OCI-LY3 (cell line): Measurements from ENCODE around the gene PTGS2.

ENCODE experiments used
- CTCF ChIP-seq: fragments of 200-600, 300-600 bp; sonication (generic); IDR thresholded peaks from 2 replicates; pipeline ENCODE4 v1.5.1; 2014; ENCODE audit warnings: antibody characterized with exemption, low read length, low read depth
- EZH2phosphoT487 ChIP-seq: fragments of 200-600 bp; shearing (Covaris generic); IDR thresholded peaks from 2 replicates; pipeline ENCODE4 v1.6.1; 2018; ENCODE audit warnings: antibody characterized with exemption, mixed run types, low read depth

- TF ChIP-seq EZH2phosphoT487 (no peak), CTCF (no peak)
These were observed 56.7 kb downstream of the PTGS2 start for GRCh38 chr1:186623551-186623950.
